C1 segment of cervical spinal cord (tissue), 14 donors: ENCODE results near the gene ODAD2.
"Not testable (repeated sequence)": the region's sequence is repeated elsewhere in the genome, so short reads cannot be mapped to it uniquely, and the experiment has no call there.

ENCODE experiments used
- DNase-seq, 14 donors: peaks; one replicate each; lab custom pipeline; 2025; lab: John Stamatoyannopoulos, UW

Gene ODAD2

DNA sequence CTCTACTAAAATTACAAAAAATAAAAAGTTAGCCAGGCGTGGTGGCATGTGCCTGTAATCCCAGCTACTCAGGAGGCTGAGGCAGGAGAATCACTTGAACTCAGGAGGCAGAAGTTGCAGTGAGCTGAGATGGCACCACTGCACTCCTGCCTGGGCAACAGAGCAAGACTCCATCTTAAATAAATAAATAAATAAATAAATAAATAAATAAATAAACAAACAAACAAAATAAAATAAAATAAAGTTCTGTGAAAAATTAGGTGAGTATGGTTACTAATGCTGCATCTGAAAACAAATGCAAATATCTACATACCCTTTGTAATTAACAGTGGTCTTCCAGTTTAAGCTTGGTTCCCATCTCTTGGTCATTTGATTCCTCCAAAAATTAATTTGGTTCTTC, 28.1 kb downstream of the ODAD2 start:
- DNase-seq: not testable (repeated sequence)

DNA sequence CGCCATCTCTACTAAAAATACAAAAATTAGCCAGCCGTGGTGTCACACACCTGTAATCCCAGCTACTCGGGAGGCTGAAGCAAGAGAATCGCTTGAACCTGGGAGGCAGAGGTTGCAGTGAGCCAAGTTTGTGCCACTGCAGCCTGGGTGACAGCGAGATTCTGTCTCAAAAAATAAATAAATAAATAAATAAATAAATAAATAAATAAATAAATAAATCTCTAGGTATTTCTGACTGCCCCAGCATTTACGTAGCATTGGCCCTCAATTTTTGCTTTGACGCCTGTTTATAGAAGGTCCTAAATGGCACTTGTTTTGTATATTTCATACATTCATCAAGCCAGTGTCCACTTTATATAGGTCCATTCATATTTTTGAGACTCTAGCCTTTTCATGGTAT, 28.9 kb downstream of the ODAD2 start:
- DNase-seq: not testable (repeated sequence)

DNA sequence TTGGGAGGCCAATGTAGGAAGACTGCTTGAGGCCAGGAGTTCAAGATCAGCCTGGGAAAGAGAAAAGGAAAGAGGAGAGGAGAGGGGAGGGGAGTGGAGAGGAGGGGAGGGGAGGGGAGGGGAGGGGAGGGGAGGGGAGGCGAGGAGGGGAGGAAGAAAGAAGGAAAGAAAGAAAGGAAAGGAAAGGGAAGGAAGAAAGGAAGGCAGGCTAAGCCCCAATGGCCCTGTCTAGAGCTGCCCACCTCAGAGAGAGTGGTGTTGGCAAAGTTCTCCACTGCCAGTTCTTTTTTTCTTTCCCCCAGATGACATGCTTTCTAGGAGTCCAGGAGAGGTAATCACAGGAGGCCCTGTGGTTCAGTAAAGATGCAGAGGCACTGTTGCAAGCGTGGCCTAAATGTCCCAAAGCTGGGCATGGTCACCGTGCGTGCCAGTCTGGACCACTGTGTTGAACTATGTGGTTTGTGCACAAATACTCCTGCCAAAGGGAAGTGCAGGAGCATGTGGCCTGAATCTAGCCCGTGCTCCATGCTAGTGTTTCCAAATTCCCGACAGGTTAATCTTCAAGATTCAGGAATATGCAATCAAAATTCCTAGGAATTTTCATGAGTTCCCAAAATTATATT, 39.7 kb downstream of the ODAD2 start:
- DNase-seq: no peak

DNA sequence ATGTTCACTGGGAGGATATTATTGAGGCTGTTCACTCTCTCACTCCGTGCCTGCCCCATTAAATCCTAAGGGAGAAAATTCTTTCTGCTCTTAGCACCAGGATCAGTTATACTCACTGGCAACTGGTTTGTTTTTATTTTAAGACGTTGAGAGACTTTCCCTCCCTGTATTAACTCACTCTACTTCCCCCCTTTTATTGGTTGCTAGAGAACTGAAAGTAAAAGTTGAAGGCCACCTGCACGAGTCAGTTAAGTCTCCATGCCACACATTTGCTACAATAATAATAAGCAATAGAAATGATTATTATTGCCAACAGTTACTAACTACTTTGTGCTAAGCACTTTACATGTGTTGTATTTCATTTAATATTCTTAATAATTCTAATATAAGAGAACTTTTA, 40.5 kb downstream of the ODAD2 start:
- not testable (repeated sequence) for DNase-seq

GRCh38 chr10:27950242-27950564, 48.7 kb downstream of the ODAD2 start:
- no peak for DNase-seq

- no peak for DNase-seq
Observed at GRCh38 chr10:27949528-27950241, 49.2 kb downstream of the ODAD2 start.

GRCh38 chr10:27948186-27948585, 50.7 kb downstream of the ODAD2 start:
- no peak for DNase-seq

DNA sequence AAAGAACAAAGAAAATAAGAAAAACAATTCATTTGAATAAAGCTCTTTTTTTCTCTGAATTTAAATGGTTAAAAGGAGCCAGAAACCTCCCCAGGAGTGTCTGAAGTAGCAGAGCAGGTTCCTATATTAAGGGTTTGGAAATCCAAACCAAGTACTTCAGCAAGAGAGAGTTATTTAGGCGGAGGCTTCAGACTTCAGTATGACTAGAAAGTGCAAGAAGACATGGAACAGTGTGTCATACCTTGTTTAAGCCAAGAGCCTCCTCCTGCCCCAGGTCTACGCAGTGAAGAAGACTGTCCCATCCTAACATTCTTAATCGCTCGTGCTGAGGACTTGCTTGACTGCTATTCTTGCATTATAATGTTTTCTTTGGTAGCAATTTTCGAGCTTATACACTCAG, 51.3 kb downstream of the ODAD2 start:
- DNase-seq: no peak

- DNase-seq: no peak
Observed at GRCh38 chr10:27944005-27944404, 54.9 kb downstream of the ODAD2 start.

GRCh38 chr10:27914888-27915287, 84.0 kb downstream of the ODAD2 start:
- no peak for DNase-seq

GRCh38 chr10:27912231-27912630, 86.6 kb downstream of the ODAD2 start:
- DNase-seq: no peak

GRCh38 chr10:27911539-27911938, 87.3 kb downstream of the ODAD2 start:
- peak in 1 of 14 donors; percentile 40 for DNase-seq

GRCh38 chr10:27911011-27911410, 87.9 kb downstream of the ODAD2 start:
- DNase-seq: peak in 3 of 14 donors; percentile 1 to 94 (median 20)

DNA sequence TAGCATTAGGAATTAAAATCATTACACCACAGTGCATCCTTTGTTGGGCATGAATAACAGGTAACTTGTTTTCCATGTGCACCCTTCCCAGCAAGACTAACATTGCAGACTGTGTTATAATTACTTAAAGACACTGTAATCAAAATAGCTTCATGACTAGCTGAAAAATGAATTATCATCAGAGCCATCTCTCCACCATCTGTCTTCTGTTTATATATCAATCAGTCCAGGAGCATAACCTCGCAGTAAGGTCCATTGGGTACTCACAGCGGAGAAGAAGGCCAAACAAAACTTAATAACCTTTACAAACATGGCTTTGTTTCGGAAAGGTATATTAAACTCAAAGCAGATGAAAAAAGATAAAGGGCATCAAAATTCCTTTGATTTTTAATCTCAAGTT, 90.6 kb downstream of the ODAD2 start:
- DNase-seq: peak in 1 of 14 donors; percentile 17

DNA sequence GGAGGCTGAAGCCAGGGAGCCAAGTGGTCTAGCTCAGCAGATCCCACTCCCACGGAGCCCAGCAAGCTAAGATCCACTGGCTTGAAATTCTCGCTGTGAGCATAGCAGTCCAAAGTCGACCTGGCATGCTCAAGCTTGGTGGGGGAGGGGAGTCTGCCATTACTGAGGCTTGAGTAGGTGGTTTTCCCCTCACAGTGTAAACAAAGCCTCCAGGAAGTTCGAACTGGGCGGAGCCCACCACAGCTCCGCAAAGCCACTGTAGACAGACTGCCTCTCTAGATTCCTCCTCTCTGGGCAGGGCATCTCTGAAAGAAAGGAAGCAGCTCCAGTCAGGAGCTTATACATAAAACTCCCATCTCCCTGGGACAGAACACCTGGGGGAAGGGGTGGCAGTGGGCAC, 99.4 kb downstream of the ODAD2 start:
- DNase-seq: not testable (repeated sequence)

GRCh38 chr10:27899058-27899457, 99.8 kb downstream of the ODAD2 start:
- no peak for DNase-seq

DNA sequence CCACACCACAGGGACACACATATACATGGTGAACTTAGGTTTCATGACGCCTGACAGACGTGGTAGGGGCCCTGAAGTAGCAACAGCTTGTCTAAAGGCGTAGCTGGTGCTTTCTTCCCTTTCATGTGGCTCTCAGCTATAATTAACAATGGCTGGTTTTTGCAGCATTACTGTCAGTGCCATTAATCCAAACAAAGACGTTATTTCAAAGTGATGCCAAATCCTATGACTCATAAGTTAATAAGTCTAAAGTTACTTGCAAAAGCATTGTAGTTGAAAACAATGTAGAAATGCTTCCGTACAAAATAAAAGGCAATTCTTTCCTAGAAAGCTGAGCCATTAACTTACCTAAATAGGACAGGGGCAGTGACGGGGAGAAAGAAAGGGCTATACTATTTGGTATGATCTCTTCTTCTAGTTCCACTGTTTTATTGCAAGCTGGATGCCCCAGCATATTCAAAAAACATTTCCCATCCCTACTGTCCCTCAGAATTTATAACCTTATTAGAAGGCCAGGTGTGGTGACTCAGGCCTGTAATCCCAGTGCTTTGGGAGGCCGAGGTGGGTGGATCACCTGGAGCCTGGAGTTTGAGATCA, 105.4 kb downstream of the ODAD2 start:
- no peak for DNase-seq

- DNase-seq: no peak
Observed at GRCh38 chr10:27890971-27891370, 107.9 kb downstream of the ODAD2 start.

DNA sequence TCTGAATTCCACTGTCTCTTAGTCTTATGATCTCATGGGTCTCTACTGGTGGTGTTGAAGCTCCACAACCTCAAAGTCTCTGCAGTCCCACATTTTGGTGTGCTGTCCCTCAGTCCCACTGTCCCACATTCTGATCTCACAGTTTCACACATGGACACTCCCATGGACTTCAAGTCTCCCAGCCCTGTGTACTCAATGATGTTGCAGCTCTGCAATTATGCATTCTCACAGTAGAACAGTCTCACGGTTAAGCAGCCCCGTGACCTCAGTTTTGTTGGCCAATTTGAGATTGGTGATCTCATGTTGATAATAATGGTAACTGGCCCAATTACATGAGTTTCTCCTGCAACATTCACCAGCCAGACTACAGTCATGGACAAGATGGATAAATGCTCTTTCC, 109.4 kb downstream of the ODAD2 start:
- DNase-seq: no peak

DNA sequence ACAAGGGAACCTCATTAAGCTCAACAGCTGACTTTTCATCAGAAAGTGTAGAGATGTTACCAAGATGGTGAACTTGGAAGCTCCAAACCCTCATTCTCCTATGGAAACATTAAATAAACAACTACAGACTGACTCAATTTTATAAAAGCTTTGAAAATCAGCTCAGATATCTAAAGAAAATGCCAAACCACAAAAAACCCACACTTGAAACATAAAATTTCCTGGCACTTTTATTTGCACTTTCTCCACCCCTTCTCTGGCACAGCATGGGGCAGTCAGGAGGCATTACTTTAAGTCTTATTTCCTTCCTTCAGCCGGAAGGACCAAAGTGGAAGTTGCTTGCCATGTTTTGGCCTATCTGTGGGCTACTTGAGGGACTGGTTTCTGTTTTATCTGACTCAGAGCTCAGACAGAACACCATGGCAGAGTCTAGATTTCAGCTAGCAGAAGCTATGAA, 114.7 kb downstream of the ODAD2 start:
- DNase-seq: no peak

- DNase-seq: no peak
Observed at GRCh38 chr10:27878281-27878680, 120.6 kb downstream of the ODAD2 start.

DNA sequence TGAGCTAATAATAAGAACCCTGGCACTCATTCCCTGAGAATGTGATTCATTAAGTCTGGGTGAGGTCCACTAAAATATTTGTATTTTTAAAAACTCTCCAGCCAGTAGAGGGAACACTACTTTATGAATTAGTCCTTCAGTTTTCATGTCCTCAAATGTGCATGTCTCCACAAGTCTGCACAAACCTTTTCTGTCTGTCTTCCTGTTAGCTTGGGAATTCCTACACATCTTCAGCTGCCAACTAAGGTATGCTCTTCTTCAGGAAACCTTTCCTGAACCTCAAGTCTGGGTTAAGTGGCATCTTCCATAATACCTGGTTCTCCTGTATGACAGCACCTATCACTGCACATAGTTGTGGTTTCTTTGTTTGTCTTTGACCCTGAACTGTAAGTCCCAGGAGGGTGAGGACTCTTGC, 133.7 kb downstream of the ODAD2 start:
- DNase-seq: no peak

DNA sequence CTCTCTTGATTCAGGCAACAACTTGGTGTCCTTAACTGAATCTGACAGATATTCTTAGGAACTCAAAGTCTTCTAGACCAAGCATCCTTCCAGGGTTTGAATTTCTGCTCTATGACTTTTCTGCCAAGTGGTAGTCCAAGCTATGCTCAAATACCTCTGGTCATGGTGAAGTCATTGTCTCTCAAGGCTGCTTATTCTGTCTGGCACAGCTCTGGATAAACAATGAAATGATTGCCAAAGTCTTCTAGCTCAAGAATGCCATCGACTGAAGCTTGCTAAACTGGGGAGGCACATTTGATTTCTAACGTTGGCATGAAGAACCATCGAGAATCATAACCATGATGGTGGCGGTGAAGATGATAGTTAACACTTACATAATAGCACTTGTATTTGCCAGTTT, 137.1 kb downstream of the ODAD2 start:
- DNase-seq: no peak
